GM19438 (cell line): Measurements from ENCODE around the gene SLC9C2.
"Not testable (repeated sequence)": the region's sequence is repeated elsewhere in the genome, so short reads cannot be mapped to it uniquely, and the experiment has no call there.

Source experiments
- ATAC-seq: cut with Tn5 transposase; IDR thresholded peaks from one replicate; pipeline ENCODE4 v1.9.1; 2021; ENCODE audit warnings: low read depth; ENCODE audit not compliant: unreplicated experiment

Gene SLC9C2

DNA sequence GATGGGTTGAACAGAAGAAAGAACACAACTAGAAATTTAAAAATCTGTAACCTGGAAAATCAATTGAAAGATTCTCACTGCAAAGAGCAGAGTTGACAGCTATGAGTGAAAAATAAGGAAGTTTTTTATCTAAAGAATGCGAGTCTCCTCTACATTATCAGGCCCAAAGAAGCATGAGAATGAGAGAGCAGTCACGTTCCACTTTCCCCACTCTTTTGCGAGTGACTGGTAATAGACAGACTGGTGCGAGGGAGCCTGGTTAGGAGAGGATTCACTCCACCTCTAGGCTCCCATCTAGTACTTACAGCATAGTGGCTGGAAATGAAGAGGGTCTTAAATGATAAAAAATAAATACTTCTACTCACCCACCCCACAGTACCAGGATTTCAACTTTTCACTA is 73.8 kb downstream of the SLC9C2 start:
- no peak for ATAC-seq

GRCh38 chr1:173527151-173527826 is 75.6 kb downstream of the SLC9C2 start:
- no peak for ATAC-seq

DNA sequence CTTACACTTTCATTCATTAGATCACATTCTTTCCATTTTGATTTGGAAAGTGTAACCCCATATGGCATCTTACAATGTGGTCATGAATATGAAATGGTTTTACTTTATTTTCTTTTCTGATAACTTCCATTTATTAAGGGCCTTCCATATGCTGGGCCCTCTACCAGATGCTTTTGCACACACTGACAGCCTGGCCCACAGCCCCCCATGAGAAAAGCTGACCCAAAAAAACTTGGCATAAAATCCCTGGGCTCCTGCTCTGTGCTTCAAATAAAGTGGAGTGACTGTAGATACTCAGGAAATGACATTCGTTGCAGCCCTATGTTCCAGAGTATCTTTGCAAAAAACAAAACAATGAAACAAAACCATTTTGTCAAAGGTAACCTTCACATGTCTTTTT is 76.9 kb downstream of the SLC9C2 start:
- ATAC-seq: no peak

DNA sequence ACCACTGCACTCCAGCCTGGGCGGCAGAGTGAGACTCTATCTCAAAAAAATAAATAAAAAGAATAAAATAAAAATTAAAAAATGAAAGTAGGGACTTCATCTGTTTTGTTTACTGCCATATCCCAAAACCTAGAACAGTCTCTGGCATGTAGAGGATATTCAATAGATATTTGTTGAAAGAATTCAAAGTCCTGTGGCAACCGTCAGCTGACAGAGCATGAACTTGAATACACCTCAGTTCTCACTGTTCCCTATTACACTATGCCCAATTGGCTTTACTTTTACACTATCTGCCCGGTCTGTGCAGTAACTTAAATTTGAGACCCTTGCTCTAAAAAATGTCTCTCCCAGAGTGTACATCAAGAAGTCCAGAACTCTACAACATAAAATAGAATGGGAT is 79.5 kb downstream of the SLC9C2 start:
- ATAC-seq: no peak

- no peak for ATAC-seq
These were observed 82.1 kb downstream of the SLC9C2 start for GRCh38 chr1:173520799-173521198.

GRCh38 chr1:173514503-173514902 is 88.4 kb downstream of the SLC9C2 start:
- ATAC-seq: not testable (repeated sequence)

DNA sequence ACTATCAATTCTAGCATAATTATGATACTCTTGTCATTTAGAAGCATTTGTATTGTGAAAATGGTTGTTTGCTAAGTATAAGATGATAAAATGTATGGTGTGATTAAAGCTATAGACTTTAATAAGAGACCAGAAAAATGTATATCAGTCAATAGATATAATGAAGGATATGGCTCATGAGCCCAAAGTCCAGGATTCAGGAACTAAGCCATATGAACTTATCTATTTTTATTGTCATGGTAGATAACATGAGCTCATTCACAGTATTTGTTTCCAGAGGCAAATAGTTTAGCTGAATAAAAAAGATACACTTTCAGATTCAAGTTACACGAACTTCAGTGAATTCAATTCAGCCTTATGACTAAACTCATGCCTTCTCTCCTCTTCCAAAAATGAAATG is 93.1 kb downstream of the SLC9C2 start:
- no peak for ATAC-seq

GRCh38 chr1:173508541-173508940 is 94.3 kb downstream of the SLC9C2 start:
- no peak for ATAC-seq

DNA sequence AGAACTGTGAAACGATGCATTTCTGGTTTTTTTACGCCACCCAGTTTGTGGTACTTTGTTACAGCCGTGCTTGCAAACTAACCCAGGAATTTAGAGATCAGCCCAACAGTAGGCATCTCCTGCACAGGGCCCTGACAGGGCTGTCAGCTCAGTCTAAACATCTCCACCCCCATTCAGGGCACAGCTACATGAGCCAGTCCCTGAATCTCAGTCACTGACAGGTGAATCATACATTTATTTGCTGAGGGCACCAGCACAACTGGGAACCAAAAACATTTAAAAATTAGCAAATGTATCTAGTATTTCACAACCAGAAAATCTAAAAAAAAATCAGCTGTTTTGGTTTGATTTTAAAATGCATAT is 95.0 kb downstream of the SLC9C2 start:
- no peak for ATAC-seq

- ATAC-seq: no peak
These were observed 95.5 kb downstream of the SLC9C2 start for GRCh38 chr1:173507205-173507846.

DNA sequence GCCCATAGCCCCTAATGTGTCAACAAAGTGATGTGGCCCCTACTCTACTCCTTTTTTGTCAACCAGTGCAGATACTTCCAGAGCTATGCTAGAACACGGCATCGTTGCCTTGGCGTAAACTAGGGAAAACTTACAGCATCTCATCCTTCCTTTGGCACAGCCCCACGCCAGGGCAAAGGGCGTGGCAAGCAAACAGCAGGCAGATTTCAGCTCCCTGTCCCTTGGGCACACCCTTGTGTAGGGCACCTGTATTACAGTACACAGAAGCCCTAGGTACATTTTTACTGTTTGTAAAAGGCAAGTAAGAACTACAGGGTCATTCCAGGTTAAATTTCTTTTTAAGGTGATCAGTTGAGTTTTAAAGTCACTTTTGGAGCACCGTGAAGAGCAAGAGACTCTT is 96.4 kb downstream of the SLC9C2 start:
- ATAC-seq: no peak

- no peak for ATAC-seq
These were observed 97.5 kb downstream of the SLC9C2 start for GRCh38 chr1:173505391-173505790.

DNA sequence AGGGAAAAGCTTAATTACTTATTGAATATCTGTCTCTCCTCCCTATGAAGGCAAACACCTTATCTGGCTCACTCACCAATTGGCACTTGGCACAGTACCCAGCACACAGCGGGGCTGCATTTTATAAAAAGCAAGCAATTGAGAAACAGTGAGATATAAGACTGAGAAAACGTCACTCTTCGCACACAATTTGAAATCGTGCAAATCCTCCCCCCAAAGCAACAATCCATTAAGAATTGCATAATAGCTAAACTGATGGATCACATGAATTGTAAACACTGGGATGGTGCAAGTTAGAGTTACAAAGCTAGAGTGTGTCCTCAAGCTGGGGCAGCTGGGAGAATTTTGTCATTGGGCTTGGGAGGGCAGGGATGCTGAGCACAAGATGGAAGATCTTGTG is 98.6 kb downstream of the SLC9C2 start:
- no peak for ATAC-seq

DNA sequence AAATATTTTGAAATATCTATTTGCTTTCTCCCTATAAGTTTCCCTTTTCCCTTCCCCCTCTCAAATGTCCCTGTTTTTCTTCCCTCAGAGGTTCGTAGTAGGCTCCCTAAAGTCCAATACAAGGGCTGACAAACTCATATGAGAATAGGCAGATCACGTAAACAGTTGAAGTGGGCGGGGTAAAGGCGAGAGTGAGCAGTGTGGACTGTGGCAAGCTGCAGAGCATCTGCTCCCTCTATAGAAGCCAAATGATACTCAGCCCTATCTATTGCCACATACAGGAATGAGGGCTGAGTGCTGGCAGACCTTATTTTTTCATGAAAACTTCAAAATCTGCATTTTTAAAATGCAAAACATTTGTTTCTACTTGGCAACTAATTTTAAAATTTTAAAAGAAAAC is 99.5 kb downstream of the SLC9C2 start:
- no peak for ATAC-seq

- no peak for ATAC-seq
These were observed 100.8 kb downstream of the SLC9C2 start for GRCh38 chr1:173502104-173502503.

DNA sequence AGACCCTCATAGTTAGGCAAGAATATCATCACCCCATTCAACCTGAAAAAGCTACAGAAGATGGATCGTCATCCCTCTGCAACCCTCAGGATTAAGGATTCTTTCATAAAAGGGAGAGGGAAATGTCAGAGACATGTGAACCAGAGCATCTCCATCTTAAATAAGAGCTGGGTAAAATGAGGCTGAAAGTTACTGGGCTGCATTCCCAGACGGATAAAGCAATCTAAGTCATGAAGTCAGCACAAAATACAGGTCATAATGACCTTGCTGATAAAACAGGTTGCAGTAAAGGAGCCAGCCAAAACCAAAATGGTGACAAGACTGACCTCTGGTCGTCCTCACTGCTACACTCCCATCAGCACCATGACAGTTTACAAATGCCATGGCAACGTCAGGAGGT is 103.1 kb downstream of the SLC9C2 start:
- ATAC-seq: no peak

DNA sequence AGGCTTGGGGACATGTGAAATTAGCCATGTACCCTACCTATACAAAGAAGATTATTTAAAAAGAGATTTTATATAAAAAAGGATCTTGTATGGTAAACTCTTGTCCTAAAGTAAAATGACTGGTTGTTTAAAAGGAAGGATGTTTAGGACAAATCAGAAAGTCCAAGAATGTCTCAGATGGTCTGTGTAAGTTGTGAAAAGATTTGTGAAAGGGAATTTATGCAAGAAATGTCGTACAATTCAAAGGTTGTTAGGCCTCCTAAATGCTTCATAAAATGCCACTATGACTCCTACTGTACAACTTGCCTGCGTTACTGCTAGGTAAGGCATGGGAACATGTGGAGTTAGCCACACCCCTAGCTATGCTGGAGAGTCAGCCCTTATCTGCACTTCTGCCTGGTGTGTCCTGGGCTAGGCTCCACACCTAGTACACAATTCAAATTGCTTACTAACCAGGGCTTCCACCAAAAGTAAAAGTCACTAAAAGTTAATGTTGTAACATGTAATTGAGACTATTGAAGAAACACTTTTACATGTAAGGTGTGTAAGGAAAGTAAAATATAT is 106.0 kb downstream of the SLC9C2 start:
- ATAC-seq: no peak

GRCh38 chr1:173495609-173496267 is 107.1 kb downstream of the SLC9C2 start:
- no peak for ATAC-seq

DNA sequence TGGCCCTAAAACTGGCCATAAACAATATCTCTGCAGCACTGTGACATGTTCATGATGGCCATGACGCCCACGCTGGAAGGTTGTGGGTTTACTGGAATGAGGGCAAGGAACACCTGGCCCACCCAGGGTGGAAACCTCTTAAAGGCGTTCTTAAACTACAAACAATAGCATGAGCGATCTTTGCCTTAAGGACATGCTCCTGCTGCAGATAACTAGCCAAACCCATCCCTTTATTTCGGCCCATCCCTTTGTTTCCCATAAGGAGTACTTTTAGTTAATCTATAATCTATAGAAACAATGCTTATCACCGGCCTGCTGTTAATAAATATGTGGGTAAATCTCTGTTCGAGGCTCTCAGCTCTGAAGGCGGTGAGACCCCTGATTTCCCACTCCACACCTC is 109.7 kb downstream of the SLC9C2 start:
- ATAC-seq: not testable (repeated sequence)

DNA sequence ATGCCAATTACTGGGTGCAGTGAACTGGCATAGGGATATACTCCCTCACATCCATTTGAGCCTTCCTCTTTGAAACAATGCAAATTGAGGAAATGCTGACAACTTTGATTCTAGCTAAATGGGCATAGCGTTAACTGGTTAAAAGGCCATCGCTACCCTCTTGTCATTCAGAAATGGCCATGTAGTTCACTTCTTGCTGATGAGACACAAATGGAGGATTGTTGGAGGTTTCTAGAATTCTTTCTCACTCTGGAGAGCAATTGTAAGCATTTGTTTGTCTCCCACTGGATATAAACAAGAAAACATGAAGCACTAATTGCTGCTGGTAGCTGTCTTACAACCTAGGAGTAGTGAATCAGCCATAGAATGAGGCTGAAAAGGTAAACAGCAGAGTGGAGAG is 111.4 kb downstream of the SLC9C2 start:
- no peak for ATAC-seq

DNA sequence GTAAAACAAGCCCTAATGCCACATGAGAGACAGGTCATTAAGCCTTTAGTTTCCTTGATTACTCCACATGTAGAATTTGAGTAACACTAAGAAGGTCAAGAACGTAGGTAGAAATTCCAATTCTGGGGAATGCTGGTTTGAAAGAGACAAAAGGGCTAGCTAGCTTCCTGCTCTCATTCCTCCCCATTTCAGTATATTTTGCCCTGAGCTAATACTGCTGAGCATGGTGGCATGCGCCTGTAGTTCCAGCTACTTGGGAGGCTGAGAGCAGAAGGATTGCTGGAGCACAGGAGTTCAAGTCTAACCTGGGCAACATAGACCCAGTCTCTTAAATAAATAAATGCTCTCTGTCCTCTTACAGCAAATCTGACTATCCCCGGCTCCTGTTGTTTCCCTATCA is 112.9 kb downstream of the SLC9C2 start:
- ATAC-seq: no peak

DNA sequence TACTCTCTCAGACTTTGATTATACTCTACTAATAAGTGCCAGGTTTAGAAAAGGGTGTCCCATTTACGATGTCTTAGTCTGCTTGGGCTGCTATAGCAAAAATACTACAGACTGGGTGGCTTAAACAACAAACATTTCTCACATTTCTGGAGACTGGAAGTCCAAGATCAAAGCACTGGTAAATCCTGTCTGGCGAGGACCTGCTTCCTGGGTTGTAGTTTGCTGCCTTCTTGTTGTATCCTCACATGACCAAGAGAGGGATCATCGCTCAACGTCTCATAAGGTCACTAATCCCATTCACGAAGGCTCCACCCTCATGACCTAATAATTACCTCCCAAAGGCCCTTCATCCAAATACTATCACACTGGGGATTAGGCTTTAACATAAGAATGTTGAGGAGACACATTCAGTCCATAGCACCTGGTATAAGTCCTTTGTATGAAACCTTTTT is 113.7 kb downstream of the SLC9C2 start:
- no peak for ATAC-seq
